Smooth muscle cell (in vitro differentiated cells): Measurements from ENCODE around the gene PRR23A. TPM values are rescaled to one million over a fixed set of nuclear protein-coding genes. Genes with fewer than 3 reads are reported as not detected.

Experiments used
- DNase-seq: peaks from one replicate; lab custom pipeline; 2025; ENCODE audit not compliant: unreplicated experiment; lab: John Stamatoyannopoulos, UW
- H2AFZ ChIP-seq: fragments of 200-600 bp; sonication (generic); 2 replicates; pipeline ENCODE4 v1.6.0; 2016; ENCODE audit warnings: antibody characterized with exemption, low read depth, mild to moderate bottlenecking
- H3F3A ChIP-seq: fragments of 200-600 bp; sonication (generic); 2 replicates; pipeline ENCODE4 v1.6.0; 2017; ENCODE audit warnings: antibody characterized with exemption, low read depth
- H3K27ac ChIP-seq: fragments of 200-600 bp; sonication (generic); 2 replicates; pipeline ENCODE4 v1.5.1; 2016; ENCODE audit warnings: low read depth, mild to moderate bottlenecking
- H3K27me3 ChIP-seq: fragments of 200-600 bp; sonication (generic); 2 replicates; pipeline ENCODE4 v1.6.1; 2016; ENCODE audit warnings: low read depth, mild to moderate bottlenecking
- H3K36me3 ChIP-seq: fragments of 200-600 bp; sonication (generic); 2 replicates; pipeline ENCODE4 v1.5.1; 2016; ENCODE audit warnings: low read depth
- H3K4me1 ChIP-seq: fragments of 200-600 bp; sonication (generic); 2 replicates; pipeline ENCODE4 v1.5.1; 2016; ENCODE audit warnings: low read depth
- H3K4me2 ChIP-seq: fragments of 200-600 bp; sonication (generic); 2 replicates; pipeline ENCODE4 v1.6.0; 2016; ENCODE audit warnings: mild to moderate bottlenecking
- H3K4me3 ChIP-seq: fragments of 200-600 bp; sonication (generic); 2 replicates; pipeline ENCODE4 v1.5.1; 2016; ENCODE audit warnings: mild to moderate bottlenecking
- H3K79me2 ChIP-seq: fragments of 200-600 bp; sonication (generic); 2 replicates; pipeline ENCODE4 v1.6.0; 2016; ENCODE audit warnings: low read depth, mild to moderate bottlenecking
- H3K9ac ChIP-seq: fragments of 200-600 bp; sonication (generic); 2 replicates; pipeline ENCODE4 v1.6.0; 2016; ENCODE audit warnings: low read depth
- H3K9me3 ChIP-seq: fragments of 200-600 bp; sonication (generic); replicated peaks from 2 replicates; pipeline ENCODE4 v1.5.1; 2016; ENCODE audit warnings: low read depth
- H4K20me1 ChIP-seq: fragments of 200-600 bp; sonication (generic); 2 replicates; pipeline ENCODE4 v1.6.0; 2016; ENCODE audit warnings: low read depth
- CTCF ChIP-seq: fragments of 200-600 bp; sonication (generic); IDR thresholded peaks from 2 replicates; pipeline ENCODE4 v1.5.1; 2017; ENCODE audit warnings: borderline replicate concordance, mild to moderate bottlenecking, antibody characterized with exemption; ENCODE audit not compliant: insufficient read depth, poor library complexity, severe bottlenecking
- whole genome bisulfite sequencing: methylation state at CpG from one replicate; pipeline ENCODE4 v1.1.7; 2016; ENCODE audit warnings: low lambda C conversion rate; 5-methylcytosine and 5-hydroxymethylcytosine counted together
- polyA plus RNA-seq: library from polyadenylated mRNA; unstranded; fragments of >200 nt; fragmentation: Nextera tagmentation; extraction: Ambion mirVana; gene quantifications from 2 replicates; pipeline ENCODE4 v1.2.1, GENCODE V29; 2016
- total RNA-seq: library from RNA; depleted of rRNA; stranded (reverse); fragments of >200 nt; gene quantifications from 2 replicates; pipeline ENCODE4 v1.2.3, GENCODE V29; 2014

PRR23A gene
- total and polyA plus RNA-seq, 2 experiments from 2014 or later, result not detected

DNA sequence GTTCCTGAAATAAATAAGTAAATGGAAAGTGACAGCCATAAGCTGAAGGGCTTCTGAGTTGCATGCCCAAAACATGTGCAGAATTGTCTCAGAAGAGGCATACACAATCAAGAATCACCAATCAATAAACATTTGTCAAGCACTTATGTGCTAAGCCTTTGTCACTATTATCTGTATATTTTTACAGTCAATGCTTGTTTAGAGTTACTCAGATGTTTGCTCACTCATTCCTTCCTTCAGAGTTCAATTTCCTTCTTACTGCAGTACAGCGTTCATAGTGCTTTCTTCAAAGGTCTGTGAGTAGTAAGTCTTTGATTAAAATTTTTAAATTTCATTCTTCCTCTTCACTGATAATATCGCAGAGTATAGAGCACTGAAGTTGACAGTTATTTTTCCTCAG, 41.8 kb downstream of the PRR23A start:
- WGBS, result 86% methylated on average over 2 of the region's 2 CpGs
- H3K27me3 ChIP-seq, result peaks cover 19% of the 10 kb centered on the region

GRCh38 chr3:138962854-138963560, 43.1 kb downstream of the PRR23A start:
- Histone ChIP-seq H3K4me3 (no peak overlapping the region), H3F3A (no peaks in the 10 kb centered on the region)
- 86% methylated on average over 8 of the region's 8 CpGs for WGBS

More for the DNA sequence above, 41.8 kb downstream of the PRR23A start:
- DNase-seq, result no peak
- Histone ChIP-seq H3K4me1 (no peaks in the 10 kb centered on the region), H3K4me3 (no peak overlapping the region), H3K9ac (no peak overlapping the region), H2AFZ (no peak overlapping the region), H3F3A (no peaks in the 10 kb centered on the region), H3K27ac (no peak overlapping the region), H3K36me3 (no peaks in the 10 kb centered on the region), H4K20me1 (no peaks in the 10 kb centered on the region), H3K4me2 (no peak overlapping the region), H3K9me3 (no peaks in the 10 kb centered on the region), H3K79me2 (no peaks in the 10 kb centered on the region)
- no peak for TF ChIP-seq CTCF

GRCh38 chr3:138960417-138960852, 45.6 kb downstream of the PRR23A start:
- WGBS, result 93% methylated on average over 29 of the region's 36 CpGs
- no peak overlapping the region for H2AFZ ChIP-seq
- no peak overlapping the region for H3K27ac ChIP-seq

More at GRCh38 chr3:138962854-138963560, 43.1 kb downstream of the PRR23A start:
- H3K4me2 ChIP-seq, result no peak overlapping the region
- H3K9me3 ChIP-seq, result no peaks in the 10 kb centered on the region
- H2AFZ ChIP-seq, result no peak overlapping the region
- no peaks in the 10 kb centered on the region for H4K20me1 ChIP-seq
- TF ChIP-seq CTCF, result no peak
- H3K4me1 ChIP-seq, result no peaks in the 10 kb centered on the region
- H3K9ac ChIP-seq, result no peak overlapping the region
- H3K79me2 ChIP-seq, result no peaks in the 10 kb centered on the region
- no peak overlapping the region for H3K27ac ChIP-seq
- H3K27me3 ChIP-seq, result peaks cover 26% of the 10 kb centered on the region
- no peaks in the 10 kb centered on the region for H3K36me3 ChIP-seq
- DNase-seq, result no peak

More at GRCh38 chr3:138960417-138960852, 45.6 kb downstream of the PRR23A start:
- H3K9me3 ChIP-seq, result no peaks in the 10 kb centered on the region
- no peaks in the 10 kb centered on the region for H4K20me1 ChIP-seq
- H3K36me3 ChIP-seq, result no peaks in the 10 kb centered on the region
- H3K79me2 ChIP-seq, result no peaks in the 10 kb centered on the region
- no peak overlapping the region for H3K4me2 ChIP-seq
- no peaks in the 10 kb centered on the region for H3K4me1 ChIP-seq
- no peak for TF ChIP-seq CTCF
- H3K4me3 ChIP-seq, result no peak overlapping the region
- no peak for DNase-seq
- H3K27me3 ChIP-seq, result peaks cover 39% of the 10 kb centered on the region
- H3F3A ChIP-seq, result no peaks in the 10 kb centered on the region
- no peak overlapping the region for H3K9ac ChIP-seq

Other genes starting within 250 kb of the PRR23A start
- 3.6 and 4.5 TPM in 2 replicates for gene PIK3CB, start 171.3 kb downstream of the PRR23A start, total RNA-seq
- gene PIK3CB, start 171.3 kb downstream of the PRR23A start, polyA plus RNA-seq, result 2.5 and 2.6 TPM in 2 replicates
- gene FOXL2, start 59.1 kb downstream of the PRR23A start, total RNA-seq, result not detected in 2 replicates
- gene FOXL2, start 59.1 kb downstream of the PRR23A start, polyA plus RNA-seq, result 0.59 TPM in 1 of 2 replicates, not detected in the other
- gene FOXL2NB, start 59.1 kb downstream of the PRR23A start, total RNA-seq, result not detected in 2 replicates
- 0.47 TPM in 1 of 2 replicates, not detected in the other for gene FOXL2NB, start 59.1 kb downstream of the PRR23A start, polyA plus RNA-seq
- gene PRR23B, start 14.7 kb upstream of the PRR23A start, total RNA-seq, result not detected in 2 replicates
- gene PRR23B, start 14.7 kb upstream of the PRR23A start, polyA plus RNA-seq, result not detected in 2 replicates
- gene PRR23C, start 38.6 kb upstream of the PRR23A start, total RNA-seq, result not detected in 2 replicates
- not detected in 2 replicates for gene PRR23C, start 38.6 kb upstream of the PRR23A start, polyA plus RNA-seq